SH-SY5Y (cell line): ENCODE data around the gene CTIF.

Experiments used
- GATA2 ChIP-seq: IDR thresholded peaks from 2 replicates; pipeline ENCODE4 v1.6.1; 2011; ENCODE audit warnings: mild to moderate bottlenecking, low read depth, low read length
- GATA3 ChIP-seq: IDR thresholded peaks from 2 replicates; pipeline ENCODE4 v1.6.1; 2011; ENCODE audit warnings: low read depth, mild to moderate bottlenecking, low read length, moderate library complexity

- TF ChIP-seq GATA2 = no peak
- no peak for TF ChIP-seq GATA3
Observed at GRCh38 chr18:48504819-48505218, 34.0 kb upstream of the CTIF start.
